HFFc6 (cell line): ENCODE measurements around the gene KRTAP10-12. TPM values are rescaled to one million over a fixed set of nuclear protein-coding genes. Genes with fewer than 3 reads are reported as not detected.

ENCODE experiments used
- DNase-seq: peaks from one replicate; pipeline ENCODE4 v3.0.0-alpha.2; 2018
- H3K27ac Mint-ChIP-seq: 2 replicates; pipeline ENCODE4 v1.8.0; 2020; ENCODE audit warnings: mild to moderate bottlenecking, mixed read lengths
- H3K27me3 Mint-ChIP-seq: 2 replicates; pipeline ENCODE4 v1.8.0; 2021; ENCODE audit warnings: mild to moderate bottlenecking, moderate library complexity, mixed read lengths; ENCODE audit not compliant: insufficient read depth
- H3K36me3 Mint-ChIP-seq: 2 replicates; pipeline ENCODE4 v1.8.0; 2021; ENCODE audit warnings: low read depth, mixed read lengths
- H3K4me1 Mint-ChIP-seq: 2 replicates; pipeline ENCODE4 v1.8.0; 2020; ENCODE audit warnings: low read depth, mixed read lengths
- H3K4me3 Mint-ChIP-seq: 2 replicates; pipeline ENCODE4 v1.8.0; 2020; ENCODE audit warnings: mild to moderate bottlenecking, moderate library complexity, mixed read lengths
- H3K9me3 Mint-ChIP-seq: 2 replicates; pipeline ENCODE4 v1.8.0; 2020; ENCODE audit warnings: mild to moderate bottlenecking, mixed read lengths
- CTCF ChIP-seq: fragments of 200-600 bp; sonication (generic); IDR thresholded peaks from 2 replicates; pipeline ENCODE4 v1.5.0; 2021; ENCODE audit warnings: antibody characterized with exemption, mild to moderate bottlenecking
- total RNA-seq, 6 experiments: library from RNA; stranded (reverse); fragmentation: NEBNext Ultra II Directional; extraction: Animal tissue kit (Norgen Biotek cat#: 25700); gene quantifications; 2 replicates in 1 of 6; 3 replicates in 5 of 6; pipeline ENCODE4 v1.2.3, GENCODE V29; 2021

The KRTAP10-12 gene
- total RNA-seq, 6 experiments from 2014 or later, result not detected

GRCh38 chr21:44691686-44692085, 5.3 kb upstream of the KRTAP10-12 start:
- Mint-ChIP-seq H3K4me1 (no peaks in the 10 kb centered on the region), H3K9me3 (peaks cover 21% of the 10 kb centered on the region), H3K4me3 (no peak overlapping the region), H3K27ac (no peak overlapping the region), H3K27me3 (peaks cover 35% of the 10 kb centered on the region), H3K36me3 (no peaks in the 10 kb centered on the region)
- DNase-seq, result no peak
- TF ChIP-seq CTCF, result no peak

GRCh38 chr21:44692798-44693512, 4.0 kb upstream of the KRTAP10-12 start:
- H3K4me3 Mint-ChIP-seq, result no peak overlapping the region
- H3K9me3 Mint-ChIP-seq, result peaks cover 21% of the 10 kb centered on the region
- H3K27me3 Mint-ChIP-seq, result peaks cover 34% of the 10 kb centered on the region
- no peak for DNase-seq
- no peaks in the 10 kb centered on the region for H3K36me3 Mint-ChIP-seq
- H3K4me1 Mint-ChIP-seq, result no peaks in the 10 kb centered on the region
- no peak overlapping the region for H3K27ac Mint-ChIP-seq
- TF ChIP-seq CTCF, result no peak

GRCh38 chr21:44694776-44695175, 2.2 kb upstream of the KRTAP10-12 start:
- H3K9me3 Mint-ChIP-seq, result peaks cover 21% of the 10 kb centered on the region
- TF ChIP-seq CTCF, result no peak
- no peak for DNase-seq
- no peaks in the 10 kb centered on the region for H3K36me3 Mint-ChIP-seq
- H3K4me1 Mint-ChIP-seq, result no peaks in the 10 kb centered on the region
- H3K27ac Mint-ChIP-seq, result no peak overlapping the region
- H3K27me3 Mint-ChIP-seq, result peaks cover 40% of the 10 kb centered on the region
- H3K4me3 Mint-ChIP-seq, result no peak overlapping the region

GRCh38 chr21:44695184-44695583, 1.8 kb upstream of the KRTAP10-12 start:
- no peaks in the 10 kb centered on the region for H3K36me3 Mint-ChIP-seq
- DNase-seq, result no peak
- TF ChIP-seq CTCF, result no peak
- no peaks in the 10 kb centered on the region for H3K4me1 Mint-ChIP-seq
- H3K9me3 Mint-ChIP-seq, result peaks cover 21% of the 10 kb centered on the region
- peaks cover 44% of the 10 kb centered on the region for H3K27me3 Mint-ChIP-seq
- no peak overlapping the region for H3K4me3 Mint-ChIP-seq
- H3K27ac Mint-ChIP-seq, result no peak overlapping the region

GRCh38 chr21:44695641-44696040, 1.3 kb upstream of the KRTAP10-12 start:
- DNase-seq, result no peak
- Mint-ChIP-seq H3K9me3 (peaks cover 21% of the 10 kb centered on the region), H3K27ac (no peak overlapping the region), H3K27me3 (peaks cover 47% of the 10 kb centered on the region), H3K36me3 (no peaks in the 10 kb centered on the region), H3K4me3 (no peak overlapping the region), H3K4me1 (no peaks in the 10 kb centered on the region)
- no peak for TF ChIP-seq CTCF
